ENCODE results near the gene PTTG1IP.

DNA sequence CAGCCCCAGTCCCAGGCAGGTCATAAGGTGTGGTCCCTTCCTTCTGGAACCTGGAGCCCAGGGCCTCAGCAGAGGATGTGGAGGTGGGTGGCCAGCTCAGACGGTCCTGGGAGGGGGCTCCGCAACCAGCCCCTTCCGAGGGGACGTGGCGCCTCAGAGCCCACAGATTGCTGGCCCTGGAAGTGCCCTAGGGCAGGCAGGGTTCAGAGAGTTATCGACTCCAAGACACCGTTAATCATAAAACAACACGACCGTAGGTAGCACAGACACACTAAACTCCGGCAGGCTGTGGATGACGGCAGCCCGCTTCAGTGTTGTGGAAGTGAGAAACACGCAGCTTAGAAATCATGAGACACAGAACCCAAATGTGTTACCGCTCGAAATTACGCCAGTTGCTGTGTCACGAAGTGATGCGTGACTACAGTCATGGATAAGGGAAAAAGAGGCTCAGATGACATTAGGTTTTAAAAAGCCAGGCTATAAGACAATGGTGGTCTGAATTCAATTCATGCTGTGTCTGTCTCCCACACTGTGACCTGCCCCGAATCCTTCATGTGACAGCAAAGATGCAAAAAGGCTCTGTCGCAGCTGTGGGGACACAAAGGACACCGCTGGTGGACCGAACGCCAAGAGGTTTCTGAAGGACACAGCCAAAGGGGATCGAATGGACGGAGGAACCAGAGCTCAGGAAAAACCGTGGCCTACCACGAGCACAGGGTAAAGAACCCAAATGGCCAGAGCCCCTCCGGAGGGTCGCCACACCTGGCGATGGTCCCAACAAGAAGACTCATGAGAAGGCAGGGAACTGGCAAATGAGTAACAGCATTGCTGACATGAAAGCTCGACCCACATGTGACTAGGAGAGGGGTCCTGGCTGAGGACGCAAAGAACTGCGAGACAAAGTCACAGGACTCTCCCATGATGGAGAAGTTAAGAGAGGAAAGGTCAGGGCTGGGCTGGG is 53.9 kb downstream of the PTTG1IP start:
- no peak for TF ChIP-seq YY1 (IDR thresholded peaks at IDR 0.05; ENCODE audit: insufficient read depth, insufficient read length)
- no peak for TF ChIP-seq ZNF274 (IDR thresholded peaks at IDR 0.05; ENCODE audit: low read depth, low read length)
- no peak for TF ChIP-seq SUZ12 (IDR thresholded peaks at IDR 0.05; ENCODE audit: extremely low read depth, insufficient read depth, insufficient read length)
